GM10248 (cell line): ENCODE measurements around the gene TRIM54.
A peak's percentile ranks its signal among the peaks of the same experiment; 100 is the strongest.

Source experiments
- CTCF ChIA-PET: fragments of 300-600 bp; sonication (Branson Sonifier 250); formaldehyde crosslinking; extraction: SDS; loops from one replicate; lab custom pipeline; 2021; ENCODE audit warnings: antibody characterized with exemption; lab: Yijun Ruan, JAX
- POLR2A ChIA-PET: fragments of 350-650 bp; sonication (Branson Sonifier 250); formaldehyde crosslinking; extraction: SDS; loops from one replicate; lab custom pipeline; 2020; ENCODE audit warnings: antibody characterized with exemption; lab: Yijun Ruan, JAX
- DNase-seq: peaks from one replicate; pipeline ENCODE4 v3.0.0; 2012; ENCODE audit errors: extremely low spot score
- TF ChIP-seq, protein P1 (sequence below): IDR thresholded peaks from 2 replicates; pipeline ENCODE4 v1.5.1; 2012; ENCODE audit warnings: mild to moderate bottlenecking, low read depth; ENCODE audit errors: extremely low read depth, missing control alignments, control extremely low read depth

The TRIM54 gene

GRCh38 chr2:27322766-27323595, 40.8 kb downstream of the TRIM54 start, which contains the start of gene MPV17:
TSS of gene MPV17 (minus strand) at chr2:27323097. CDS start at chr2:27322517, 580 bp downstream.
- CTCF ChIA-PET = interaction anchor here (0.8 to 5.0 kb wide), 8 partner anchors 9 to 361 kb away, joined by 3 to 33 read pairs (median 5); no protein-coding TSS in a partner anchor
- TF ChIP-seq, protein P1, sequence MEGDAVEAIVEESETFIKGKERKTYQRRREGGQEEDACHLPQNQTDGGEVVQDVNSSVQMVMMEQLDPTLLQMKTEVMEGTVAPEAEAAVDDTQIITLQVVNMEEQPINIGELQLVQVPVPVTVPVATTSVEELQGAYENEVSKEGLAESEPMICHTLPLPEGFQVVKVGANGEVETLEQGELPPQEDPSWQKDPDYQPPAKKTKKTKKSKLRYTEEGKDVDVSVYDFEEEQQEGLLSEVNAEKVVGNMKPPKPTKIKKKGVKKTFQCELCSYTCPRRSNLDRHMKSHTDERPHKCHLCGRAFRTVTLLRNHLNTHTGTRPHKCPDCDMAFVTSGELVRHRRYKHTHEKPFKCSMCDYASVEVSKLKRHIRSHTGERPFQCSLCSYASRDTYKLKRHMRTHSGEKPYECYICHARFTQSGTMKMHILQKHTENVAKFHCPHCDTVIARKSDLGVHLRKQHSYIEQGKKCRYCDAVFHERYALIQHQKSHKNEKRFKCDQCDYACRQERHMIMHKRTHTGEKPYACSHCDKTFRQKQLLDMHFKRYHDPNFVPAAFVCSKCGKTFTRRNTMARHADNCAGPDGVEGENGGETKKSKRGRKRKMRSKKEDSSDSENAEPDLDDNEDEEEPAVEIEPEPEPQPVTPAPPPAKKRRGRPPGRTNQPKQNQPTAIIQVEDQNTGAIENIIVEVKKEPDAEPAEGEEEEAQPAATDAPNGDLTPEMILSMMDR = no peak
- DNase-seq = peak; percentile 96
- POLR2A ChIA-PET = interaction anchor here (1.1 kb wide), 1 partner anchor 272 kb away, joined by 3 read pairs; the partner anchor contains the start of gene AGBL5

DNA sequence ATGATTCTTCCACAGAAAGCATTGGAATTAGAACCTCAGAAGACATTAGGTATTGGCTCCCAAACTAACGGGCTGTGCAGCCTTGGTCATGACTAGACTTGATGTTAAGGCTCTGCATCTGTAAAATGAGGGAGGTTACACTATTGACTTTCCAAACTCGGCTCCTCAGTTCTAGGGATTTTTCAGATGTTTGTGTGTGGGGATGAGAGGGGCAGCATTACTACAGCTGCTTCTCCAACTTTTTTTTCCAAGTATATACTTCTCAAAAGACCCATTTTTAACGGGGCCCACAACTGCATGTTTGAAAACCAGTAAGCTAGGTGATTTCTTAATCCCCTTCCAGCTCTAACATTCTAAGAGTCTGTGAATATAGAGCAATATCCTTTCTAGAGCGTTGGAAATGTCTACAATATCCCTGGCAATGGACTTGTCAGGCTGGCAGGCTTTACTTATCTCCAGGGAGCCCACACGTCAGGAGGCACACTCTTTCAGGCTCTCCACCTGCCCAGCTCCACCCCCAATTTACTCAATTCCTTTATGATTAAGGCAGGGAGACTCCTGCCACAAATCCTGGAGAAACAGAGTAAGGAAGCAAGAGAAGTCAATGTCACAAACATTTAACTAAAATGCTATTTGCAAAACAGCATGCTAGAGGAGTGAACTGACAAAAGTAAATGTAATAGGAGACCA, 41.5 kb downstream of the TRIM54 start:
- DNase-seq = no peak

DNA sequence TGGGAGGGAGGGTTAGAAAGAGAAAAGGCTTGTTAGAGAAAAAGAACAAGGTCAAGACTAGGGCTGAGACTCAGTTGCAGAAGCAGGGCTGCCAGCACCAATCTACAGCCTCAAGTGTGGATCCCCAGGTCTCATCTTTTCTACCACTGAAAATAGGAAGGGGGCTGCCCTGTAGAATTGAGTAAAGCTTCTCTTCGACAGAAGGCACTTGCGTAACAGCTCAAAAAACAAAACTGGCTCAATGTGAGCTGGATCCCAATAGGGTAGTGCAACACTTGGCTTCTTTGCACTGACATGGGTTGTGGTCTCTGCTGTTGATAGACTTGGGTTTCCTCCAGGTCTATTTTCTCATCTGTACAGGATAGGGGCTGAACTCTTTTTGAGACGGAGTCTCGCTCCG, 42.5 kb downstream of the TRIM54 start:
- CTCF ChIA-PET = interaction anchor here (0.9 to 5.0 kb wide), 3 partner anchors 21 to 75 kb away, joined by 3 to 33 read pairs (median 3); partner anchors contain the start of gene TRIM54

More for the DNA sequence above, 41.5 kb downstream of the TRIM54 start:
- ChIA-PET POLR2A (no interaction called here), CTCF (interaction anchor here (2.3 to 5.0 kb wide), 3 partner anchors 9 to 44 kb away, joined by 6 to 33 read pairs (median 9); no protein-coding TSS in a partner anchor)
- TF ChIP-seq, protein P1 = no peak

DNA sequence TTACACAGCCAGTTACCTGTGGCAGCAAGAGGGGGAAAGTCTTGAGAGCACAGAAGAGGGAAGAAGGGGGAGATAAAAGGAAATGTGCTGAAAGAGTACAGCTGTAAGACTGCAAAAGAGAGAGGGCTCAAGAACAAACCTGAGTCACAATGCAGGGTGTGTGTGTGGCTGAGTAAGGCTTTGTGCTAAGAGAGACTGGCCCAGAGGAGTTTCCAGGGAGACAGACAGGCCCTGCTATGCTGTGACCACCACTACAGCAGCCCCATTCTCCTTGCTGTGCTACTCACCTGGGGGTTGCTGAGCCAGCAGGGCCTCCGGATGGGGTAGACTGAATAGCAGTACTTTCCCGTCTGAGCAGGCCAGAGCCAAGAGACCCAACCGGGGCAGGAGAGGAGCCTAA, 53.1 kb downstream of the TRIM54 start:
- CTCF ChIA-PET = interaction anchor here (1.1 to 1.2 kb wide), 3 partner anchors 9 to 32 kb away, joined by 3 to 4 read pairs (median 4); no protein-coding TSS in a partner anchor
- no peak for DNase-seq
- POLR2A ChIA-PET = no interaction called here
- TF ChIP-seq, protein P1 = no peak

More for the DNA sequence above, 42.5 kb downstream of the TRIM54 start:
- no peak for DNase-seq
- POLR2A ChIA-PET = no interaction called here
- TF ChIP-seq, protein P1 = no peak

- ChIA-PET POLR2A (no interaction called here), CTCF (interaction anchor here (0.8 to 1.5 kb wide), 4 partner anchors 9 to 181 kb away, joined by 3 to 4 read pairs (median 4); no protein-coding TSS in a partner anchor)
- no peak for DNase-seq
- TF ChIP-seq, protein P1 = no peak
Observed at GRCh38 chr2:27336173-27336572, 53.9 kb downstream of the TRIM54 start.

DNA sequence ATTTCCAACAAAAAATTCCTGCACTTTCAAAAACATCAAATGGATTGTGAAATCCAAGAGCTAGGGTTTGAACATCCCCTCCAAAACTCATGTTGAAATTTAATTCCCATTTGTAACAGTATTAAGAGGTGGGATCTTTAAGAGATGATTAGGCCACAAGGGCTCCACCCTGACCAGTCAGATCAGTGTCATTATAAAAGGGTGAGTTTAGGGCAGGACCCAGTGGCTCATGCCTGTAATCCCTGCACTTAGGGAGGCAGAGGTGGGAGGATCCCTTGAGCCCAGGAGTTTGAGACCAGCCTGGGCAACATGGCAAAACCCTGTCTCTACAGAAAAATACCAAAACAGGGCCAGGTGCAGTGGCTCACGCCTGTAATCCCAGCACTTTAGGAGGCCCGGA, 65.4 kb downstream of the TRIM54 start:
- TF ChIP-seq, protein P1 = no peak
- POLR2A ChIA-PET = no interaction called here
- CTCF ChIA-PET = interaction anchor here (0.6 to 1.4 kb wide), 2 partner anchors 13 to 17 kb away, joined by 3 read pairs; no protein-coding TSS in a partner anchor
- no peak for DNase-seq
